A673 (cell line): ENCODE data around the gene FLCN. TPM values are rescaled to one million over a fixed set of nuclear protein-coding genes. Genes with fewer than 3 reads are reported as not detected.
A peak's percentile ranks its signal among the peaks of the same experiment; 100 is the strongest.

ENCODE experiments used
- BruUV-seq: library from RNA; stranded (reverse); fragments of 400-500 nt; replicated peaks from 2 replicates; lab custom pipeline; 2021; lab: Mats Ljungman, UMichigan
- CTCF ChIA-PET: fragments of 300-600 bp; sonication (Branson Sonifier 250); formaldehyde crosslinking; loops from one replicate; lab custom pipeline; 2022; ENCODE audit warnings: antibody characterized with exemption; lab: Charles Lee
- POLR2A ChIA-PET: fragments of 300-600 bp; sonication (Branson Sonifier 250); formaldehyde crosslinking; loops from one replicate; lab custom pipeline; 2022; ENCODE audit warnings: antibody characterized with exemption; ENCODE audit not compliant: low non-redundant PET; lab: Charles Lee
- DNase-seq: peaks from one replicate; pipeline ENCODE4 v3.0.0-alpha.2; 2015; ENCODE audit warnings: low spot score
- H3K27ac ChIP-seq: fragments of 200-600 bp; sonication (generic); 2 replicates; pipeline ENCODE4 v1.5.1; 2016; ENCODE audit warnings: mixed run types, low read depth, mild to moderate bottlenecking, mixed read lengths, antibody characterized with exemption, low read length; ENCODE audit not compliant: poor library complexity, severe bottlenecking
- H3K27me3 ChIP-seq: fragments of 200-600 bp; sonication (generic); replicated peaks from 2 replicates; pipeline ENCODE4 v1.6.1; 2017; ENCODE audit warnings: mixed run types, low read depth, mild to moderate bottlenecking, mixed read lengths, antibody characterized with exemption, low read length; ENCODE audit not compliant: insufficient read depth, poor library complexity
- H3K36me3 ChIP-seq: fragments of 200-600 bp; sonication (generic); 2 replicates; pipeline ENCODE4 v1.6.1; 2016; ENCODE audit warnings: mixed run types, mild to moderate bottlenecking, mixed read lengths, antibody characterized with exemption, low read length; ENCODE audit not compliant: insufficient read depth, poor library complexity, severe bottlenecking
- H3K4me1 ChIP-seq: fragments of 200-600 bp; sonication (generic); 2 replicates; pipeline ENCODE4 v1.6.1; 2017; ENCODE audit warnings: mixed run types, mild to moderate bottlenecking, mixed read lengths, antibody characterized with exemption, low read length; ENCODE audit not compliant: insufficient read depth, poor library complexity, severe bottlenecking
- H3K4me3 ChIP-seq: fragments of 200-600 bp; sonication (generic); 2 replicates; pipeline ENCODE4 v1.5.1; 2016; ENCODE audit warnings: low read depth, mixed run types, mild to moderate bottlenecking, mixed read lengths, low read length; ENCODE audit not compliant: poor library complexity, severe bottlenecking
- H3K9me3 ChIP-seq: fragments of 200-600 bp; sonication (generic); 2 replicates; pipeline ENCODE4 v1.6.1; 2016; ENCODE audit warnings: mixed run types, low read depth, mild to moderate bottlenecking, mixed read lengths, antibody characterized with exemption, low read length; ENCODE audit not compliant: poor library complexity, severe bottlenecking
- CTCF ChIP-seq: fragments of 300-800, 200-600 bp; sonication (generic); conservative IDR thresholded peaks from 2 replicates; pipeline ENCODE4 v1.5.1; 2017; ENCODE audit warnings: low read depth, mild to moderate bottlenecking, antibody characterized with exemption, low read length, moderate library complexity, mixed read lengths
- EZH2 ChIP-seq: fragments of 200-600 bp; sonication (generic); IDR thresholded peaks from 2 replicates; pipeline ENCODE4 v1.6.1; 2017; ENCODE audit warnings: borderline replicate concordance, low read depth, mild to moderate bottlenecking, mixed read lengths, antibody characterized with exemption, low read length; ENCODE audit not compliant: poor library complexity, severe bottlenecking
- intact Hi-C: fragments of 100-400 bp; cut with micrococcal nuclease; formaldehyde crosslinking; loops from one replicate; pipeline ENCODE4 v1.10.0; 2022; ENCODE audit not compliant: unreplicated experiment
- total RNA-seq: library from RNA; stranded (reverse); gene quantifications from 2 replicates; pipeline ENCODE4 v1.2.3, GENCODE V29; 2021

FLCN gene
- total RNA-seq, 1 experiment from 2014 or later, result 60.2 TPM

GRCh38 chr17:17228521-17229279 is 8.3 kb downstream of the FLCN start:
- no TSS peak for BruUV-seq
- H3K9me3 ChIP-seq, result no peaks in the 10 kb centered on the region
- intact Hi-C loops, result no loop called here
- no peaks in the 10 kb centered on the region for H3K27me3 ChIP-seq
- no peak for DNase-seq
- peaks cover 67% of the 10 kb centered on the region for H3K36me3 ChIP-seq
- no peak for TF ChIP-seq EZH2
- TF ChIP-seq CTCF, result no peak
- peak overlapping the region; percentile 74 for H3K27ac ChIP-seq
- peaks cover 14% of the 10 kb centered on the region for H3K4me1 ChIP-seq
- POLR2A ChIA-PET, result interaction anchor here (0.6 kb wide), 1 partner anchor 45 kb away, joined by 3 read pairs; no protein-coding TSS in a partner anchor
- no peak overlapping the region for H3K4me3 ChIP-seq
- CTCF ChIA-PET, result no interaction called here

DNA sequence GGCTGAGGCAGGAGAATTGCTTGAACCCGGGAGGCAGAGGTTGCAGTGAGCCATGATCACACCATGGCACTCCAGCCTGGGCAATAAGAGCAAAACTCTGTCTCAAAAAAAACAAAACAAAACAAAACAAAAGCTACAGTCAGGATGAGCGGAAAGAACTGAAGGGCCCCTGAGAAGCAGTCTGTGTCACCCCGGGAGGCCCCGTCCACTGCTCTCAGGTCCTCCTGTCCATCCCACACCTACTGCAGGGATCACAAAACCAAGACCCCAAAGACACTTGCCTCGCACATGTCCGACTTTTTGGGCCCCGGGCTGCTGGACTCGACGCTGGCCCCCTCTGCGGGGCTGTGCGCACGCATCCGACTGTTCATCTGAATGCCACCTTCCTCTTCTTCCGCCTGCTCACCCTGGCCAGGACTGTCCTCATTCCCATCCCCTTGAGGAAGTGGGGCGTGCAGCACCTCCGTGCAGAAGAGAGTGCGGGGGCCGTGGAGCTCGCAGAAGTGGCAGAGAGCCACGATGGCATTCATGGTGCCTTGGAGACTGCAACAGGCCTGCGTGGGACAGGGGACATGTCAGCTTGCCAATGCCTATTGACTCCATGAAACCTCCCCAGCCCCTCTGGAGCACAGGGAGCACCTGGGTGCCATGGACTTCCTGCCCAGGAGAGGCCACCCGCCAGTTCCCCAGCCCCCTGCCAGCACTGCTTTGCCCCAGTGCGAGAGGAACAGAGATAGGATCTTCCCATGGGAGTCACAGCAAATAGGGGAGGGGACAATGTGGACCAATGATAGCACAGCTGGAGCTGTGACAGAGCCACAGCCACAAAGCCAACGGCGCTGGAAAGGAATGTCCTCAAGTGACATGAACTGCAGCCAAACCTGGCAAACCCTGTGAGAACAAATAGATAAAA is 9.1 kb downstream of the FLCN start:
- Histone ChIP-seq H3K4me3 (no peak overlapping the region), H3K27ac (peak overlapping the region; percentile 74), H3K36me3 (peaks cover 72% of the 10 kb centered on the region), H3K27me3 (no peaks in the 10 kb centered on the region), H3K9me3 (no peaks in the 10 kb centered on the region), H3K4me1 (peaks cover 14% of the 10 kb centered on the region)
- TF ChIP-seq EZH2 (no peak), CTCF (no peak)
- no TSS peak for BruUV-seq
- peak; percentile 71 for DNase-seq
- ChIA-PET CTCF (no interaction called here), POLR2A (no interaction called here)
- intact Hi-C loops, result no loop called here

DNA sequence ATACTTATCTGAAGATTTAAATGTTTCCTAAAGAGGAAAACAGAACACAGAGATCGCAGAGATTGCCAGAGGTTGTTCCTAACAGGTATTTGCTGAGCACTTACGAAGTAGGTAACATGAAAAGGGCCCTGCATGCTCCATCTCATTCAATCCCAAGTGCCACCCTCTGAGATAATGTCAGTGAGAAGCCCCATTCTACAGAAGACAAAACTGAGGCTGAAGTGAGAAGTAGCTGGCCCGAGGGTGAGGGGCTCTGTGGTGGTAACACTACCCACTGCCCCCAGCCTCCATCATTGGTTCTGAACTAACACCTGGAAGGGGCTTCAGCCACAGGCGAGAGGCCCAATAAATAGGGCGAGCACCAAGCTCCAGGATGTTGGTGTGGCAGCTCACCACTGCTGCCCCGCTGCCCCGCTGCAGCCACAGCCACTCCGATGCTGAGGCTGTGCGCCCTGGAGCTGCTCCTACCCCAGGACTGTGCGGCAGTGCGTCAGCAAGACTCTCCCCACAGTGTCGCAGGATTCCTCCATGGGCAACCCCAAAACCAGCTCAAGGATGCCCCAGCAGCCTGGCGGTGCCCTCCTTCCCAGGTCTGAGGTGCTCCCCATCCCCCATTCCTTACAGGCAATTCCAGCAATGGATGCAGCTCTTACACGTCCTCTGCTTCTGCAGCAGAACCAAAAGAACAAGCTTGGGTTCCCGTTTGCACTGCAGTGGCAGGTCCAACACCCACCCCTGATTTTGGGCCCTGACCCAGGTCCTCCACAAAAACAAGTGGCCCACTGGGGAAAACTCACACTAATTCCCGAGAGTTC is 10.3 kb downstream of the FLCN start:
- intact Hi-C loops, result no loop called here
- Histone ChIP-seq H3K27ac (no peak overlapping the region), H3K4me3 (no peak overlapping the region), H3K36me3 (peaks cover 70% of the 10 kb centered on the region), H3K4me1 (peaks cover 14% of the 10 kb centered on the region), H3K9me3 (no peaks in the 10 kb centered on the region), H3K27me3 (no peaks in the 10 kb centered on the region)
- ChIA-PET POLR2A (no interaction called here), CTCF (no interaction called here)
- TF ChIP-seq EZH2, result no peak
- no peak for TF ChIP-seq CTCF
- no peak for DNase-seq
- BruUV-seq, result no TSS peak
